Smooth muscle cell (in vitro differentiated cells): ENCODE results near the gene SLC35B1. TPM values are rescaled to one million over a fixed set of nuclear protein-coding genes. Genes with fewer than 3 reads are reported as not detected.

ENCODE experiments used
- DNase-seq: peaks from one replicate; lab custom pipeline; 2025; ENCODE audit not compliant: unreplicated experiment; lab: John Stamatoyannopoulos, UW
- H2AFZ ChIP-seq: fragments of 200-600 bp; sonication (generic); 2 replicates; pipeline ENCODE4 v1.6.0; 2016; ENCODE audit warnings: antibody characterized with exemption, low read depth, mild to moderate bottlenecking
- H3F3A ChIP-seq: fragments of 200-600 bp; sonication (generic); 2 replicates; pipeline ENCODE4 v1.6.0; 2017; ENCODE audit warnings: antibody characterized with exemption, low read depth
- H3K27ac ChIP-seq: fragments of 200-600 bp; sonication (generic); 2 replicates; pipeline ENCODE4 v1.5.1; 2016; ENCODE audit warnings: low read depth, mild to moderate bottlenecking
- H3K27me3 ChIP-seq: fragments of 200-600 bp; sonication (generic); 2 replicates; pipeline ENCODE4 v1.6.1; 2016; ENCODE audit warnings: low read depth, mild to moderate bottlenecking
- H3K36me3 ChIP-seq: fragments of 200-600 bp; sonication (generic); 2 replicates; pipeline ENCODE4 v1.5.1; 2016; ENCODE audit warnings: low read depth
- H3K4me1 ChIP-seq: fragments of 200-600 bp; sonication (generic); 2 replicates; pipeline ENCODE4 v1.5.1; 2016; ENCODE audit warnings: low read depth
- H3K4me2 ChIP-seq: fragments of 200-600 bp; sonication (generic); 2 replicates; pipeline ENCODE4 v1.6.0; 2016; ENCODE audit warnings: mild to moderate bottlenecking
- H3K4me3 ChIP-seq: fragments of 200-600 bp; sonication (generic); 2 replicates; pipeline ENCODE4 v1.5.1; 2016; ENCODE audit warnings: mild to moderate bottlenecking
- H3K79me2 ChIP-seq: fragments of 200-600 bp; sonication (generic); 2 replicates; pipeline ENCODE4 v1.6.0; 2016; ENCODE audit warnings: low read depth, mild to moderate bottlenecking
- H3K9ac ChIP-seq: fragments of 200-600 bp; sonication (generic); 2 replicates; pipeline ENCODE4 v1.6.0; 2016; ENCODE audit warnings: low read depth
- H3K9me3 ChIP-seq: fragments of 200-600 bp; sonication (generic); replicated peaks from 2 replicates; pipeline ENCODE4 v1.5.1; 2016; ENCODE audit warnings: low read depth
- H4K20me1 ChIP-seq: fragments of 200-600 bp; sonication (generic); 2 replicates; pipeline ENCODE4 v1.6.0; 2016; ENCODE audit warnings: low read depth
- CTCF ChIP-seq: fragments of 200-600 bp; sonication (generic); IDR thresholded peaks from 2 replicates; pipeline ENCODE4 v1.5.1; 2017; ENCODE audit warnings: borderline replicate concordance, mild to moderate bottlenecking, antibody characterized with exemption; ENCODE audit not compliant: insufficient read depth, poor library complexity, severe bottlenecking
- WGBS: methylation state at CpG from one replicate; pipeline ENCODE4 v1.1.7; 2016; ENCODE audit warnings: low lambda C conversion rate; 5-methylcytosine and 5-hydroxymethylcytosine counted together
- polyA plus RNA-seq: library from polyadenylated mRNA; unstranded; fragments of >200 nt; fragmentation: Nextera tagmentation; extraction: Ambion mirVana; gene quantifications from 2 replicates; pipeline ENCODE4 v1.2.1, GENCODE V29; 2016
- total RNA-seq: library from RNA; depleted of rRNA; stranded (reverse); fragments of >200 nt; gene quantifications from 2 replicates; pipeline ENCODE4 v1.2.3, GENCODE V29; 2014

The SLC35B1 gene
- total and polyA plus RNA-seq, 2 experiments from 2014 or later = 98.9 to 126 TPM

DNA sequence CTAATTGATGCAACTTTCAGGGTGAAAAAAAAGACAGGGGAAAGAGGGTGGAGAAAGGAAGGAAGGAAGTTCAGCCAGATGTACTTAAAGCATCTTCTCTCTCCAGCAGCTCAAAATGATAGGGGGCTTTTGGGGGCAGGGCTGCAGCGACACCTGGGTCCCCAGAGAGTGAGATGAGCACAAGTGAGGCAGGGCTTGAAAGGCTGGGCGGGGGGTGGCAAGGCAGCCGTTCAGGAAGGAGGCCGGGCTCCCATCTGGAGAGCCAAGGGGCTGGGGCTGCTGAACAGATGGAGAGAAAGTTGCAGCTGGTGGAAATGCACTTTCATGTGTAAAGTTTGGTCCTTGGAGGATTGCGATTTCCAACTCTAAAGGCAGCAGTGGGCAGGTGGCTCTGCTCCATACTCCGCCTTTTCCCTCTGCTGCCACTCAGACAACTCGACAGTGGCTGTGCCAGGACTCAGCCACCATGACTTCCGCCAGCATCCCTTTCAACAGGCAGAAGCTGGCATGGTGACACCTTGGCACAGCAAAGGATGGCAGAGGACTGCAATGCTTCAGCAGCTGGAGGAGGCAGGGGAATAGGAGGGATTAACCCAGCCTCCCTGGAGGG is 7.7 kb downstream of the SLC35B1 start:
- Histone ChIP-seq H3K9ac (no peak overlapping the region), H3K4me1 (no peaks in the 10 kb centered on the region), H3K4me3 (no peak overlapping the region), H3K27me3 (no peaks in the 10 kb centered on the region), H3K27ac (no peak overlapping the region), H3K79me2 (no peaks in the 10 kb centered on the region), H3K36me3 (no peaks in the 10 kb centered on the region), H3K4me2 (no peak overlapping the region), H4K20me1 (no peaks in the 10 kb centered on the region), H3K9me3 (no peaks in the 10 kb centered on the region), H2AFZ (no peak overlapping the region), H3F3A (no peaks in the 10 kb centered on the region)
- no peak for DNase-seq
- WGBS = 97% methylated on average over 8 of the region's 8 CpGs
- TF ChIP-seq CTCF = no peak

GRCh38 chr17:49698005-49698404 is 9.8 kb downstream of the SLC35B1 start:
- Histone ChIP-seq H2AFZ (no peak overlapping the region), H4K20me1 (no peaks in the 10 kb centered on the region), H3K79me2 (no peaks in the 10 kb centered on the region), H3K4me3 (no peak overlapping the region), H3K36me3 (no peaks in the 10 kb centered on the region), H3K9ac (no peak overlapping the region), H3K27ac (no peak overlapping the region), H3K4me1 (no peaks in the 10 kb centered on the region), H3K4me2 (no peak overlapping the region), H3K27me3 (no peaks in the 10 kb centered on the region), H3K9me3 (no peaks in the 10 kb centered on the region), H3F3A (no peaks in the 10 kb centered on the region)
- TF ChIP-seq CTCF = no peak
- DNase-seq = no peak
- WGBS = 72% methylated on average over 6 of the region's 6 CpGs

GRCh38 chr17:49696233-49696761 is 11.5 kb downstream of the SLC35B1 start:
- no peaks in the 10 kb centered on the region for H3K9me3 ChIP-seq
- H3K9ac ChIP-seq = no peak overlapping the region
- H3F3A ChIP-seq = peaks cover 11% of the 10 kb centered on the region
- TF ChIP-seq CTCF = no peak
- peaks cover 8% of the 10 kb centered on the region for H3K4me1 ChIP-seq
- no peaks in the 10 kb centered on the region for H3K27me3 ChIP-seq
- WGBS = 68% methylated on average over 8 of the region's 8 CpGs
- no peak overlapping the region for H2AFZ ChIP-seq
- no peaks in the 10 kb centered on the region for H4K20me1 ChIP-seq
- no peak overlapping the region for H3K4me3 ChIP-seq
- no peak overlapping the region for H3K27ac ChIP-seq
- no peaks in the 10 kb centered on the region for H3K79me2 ChIP-seq
- DNase-seq = no peak
- no peak overlapping the region for H3K4me2 ChIP-seq
- H3K36me3 ChIP-seq = no peaks in the 10 kb centered on the region

- no peaks in the 10 kb centered on the region for H4K20me1 ChIP-seq
- no peak for DNase-seq
- no peaks in the 10 kb centered on the region for H3K27me3 ChIP-seq
- H3F3A ChIP-seq = peaks cover 13% of the 10 kb centered on the region
- TF ChIP-seq CTCF = no peak
- no peak overlapping the region for H3K4me2 ChIP-seq
- H3K27ac ChIP-seq = no peak overlapping the region
- no peaks in the 10 kb centered on the region for H3K79me2 ChIP-seq
- H2AFZ ChIP-seq = no peak overlapping the region
- no peak overlapping the region for H3K4me3 ChIP-seq
- H3K4me1 ChIP-seq = peaks cover 8% of the 10 kb centered on the region
- 50% methylated on average over 5 of the region's 5 CpGs for WGBS
- H3K36me3 ChIP-seq = no peaks in the 10 kb centered on the region
- H3K9me3 ChIP-seq = no peaks in the 10 kb centered on the region
- H3K9ac ChIP-seq = no peak overlapping the region
These were observed 12.0 kb downstream of the SLC35B1 start for GRCh38 chr17:49695698-49696232.
